ENCODE measurements around the gene OR2H1. TPM values are rescaled to one million over a fixed set of nuclear protein-coding genes. Genes with fewer than 3 reads are reported as not detected.
A peak's percentile ranks its signal among the peaks of the same experiment; 100 is the strongest.

Gene OR2H1
- total and polyA plus RNA-seq, 8 donors: not detected

- no peak for TF ChIP-seq CTCF (IDR thresholded peaks at IDR 0.05)
- no peak for DNase-seq
These were observed 9.3 kb upstream of the OR2H1 start for GRCh38 chr6:29447670-29448069.

GRCh38 chr6:29451471-29452193 lies 5.3 kb upstream of the OR2H1 start:
- DNase-seq: no peak
- TF ChIP-seq CTCF (IDR thresholded peaks at IDR 0.05): no peak
- no peak for FAIRE-seq
- Histone ChIP-seq H3K4me3 (no peak overlapping the region), H3K27me3 (no peaks in the 10 kb centered on the region), H3K36me3 (no peaks in the 10 kb centered on the region), H3K9me3 (no peaks in the 10 kb centered on the region), H3K4me1 (no peaks in the 10 kb centered on the region), H3K27ac (no peak overlapping the region)
- WGBS, 2 donors: 66 to 76% methylated on average over 3 of the region's 3 CpGs
- ATAC-seq: no peak
- intact Hi-C loops (cut with DNase I): no loop called here

More at GRCh38 chr6:29447670-29448069, 9.3 kb upstream of the OR2H1 start:
- ATAC-seq (no peak), FAIRE-seq (no peak)
- 88 to 90% methylated on average over 1 of the region's 1 CpG for WGBS, 2 donors
- Histone ChIP-seq H3K36me3 (no peaks in the 10 kb centered on the region), H3K4me3 (no peak overlapping the region), H3K27ac (no peak overlapping the region), H3K9me3 (no peaks in the 10 kb centered on the region), H3K27me3 (no peaks in the 10 kb centered on the region), H3K4me1 (no peaks in the 10 kb centered on the region)
- intact Hi-C loops (cut with DNase I): no loop called here

- Histone ChIP-seq H3K4me1 (peaks cover 0 to 4% (median 4%) of the 10 kb centered on the region in 3 donors), H3K4me3 (no peak overlapping the region), H3K27me3 (no peaks in the 10 kb centered on the region), H3K9me3 (no peaks in the 10 kb centered on the region), H3K36me3 (no peaks in the 10 kb centered on the region), H3K27ac (peak overlapping the region in 1 of 4 donors; percentile 23)
- intact Hi-C loops (cut with DNase I): no loop called here
- 37 to 39% methylated on average over 5 of the region's 5 CpGs for WGBS, 2 donors
- ATAC-seq: peak in 3 of 4 donors; percentile 63 to 86 (median 85)
- TF ChIP-seq CTCF (IDR thresholded peaks at IDR 0.05): no peak
- DNase-seq: no peak
- no peak for FAIRE-seq
These were observed 4.3 kb downstream of the OR2H1 start for GRCh38 chr6:29461021-29461814.

- DNase-seq (no peak), ATAC-seq (no peak), FAIRE-seq (no peak)
- no peaks in the 10 kb centered on the region for H3K9me3 ChIP-seq
- H3K36me3 ChIP-seq: no peaks in the 10 kb centered on the region
- H3K4me3 ChIP-seq: no peak overlapping the region
- peaks cover 0 to 4% (median 4%) of the 10 kb centered on the region in 3 donors for H3K4me1 ChIP-seq
- H3K27ac ChIP-seq: no peak overlapping the region
- no peak for TF ChIP-seq CTCF (IDR thresholded peaks at IDR 0.05)
- intact Hi-C loops (cut with DNase I): no loop called here
- no peaks in the 10 kb centered on the region for H3K27me3 ChIP-seq
- 84 to 91% methylated on average over 6 of the region's 6 CpGs for WGBS, 2 donors
These were observed 5.1 kb downstream of the OR2H1 start for GRCh38 chr6:29462022-29462421.
